Panc1 (cell line): Measurements from ENCODE around the gene PANK1. TPM values are rescaled to one million over a fixed set of nuclear protein-coding genes. Genes with fewer than 3 reads are reported as not detected.

ENCODE experiments used
- ATAC-seq: fragments of 200-7000 bp; cut with Tn5 transposase; 2 replicates; pipeline ENCODE4 v1.9.1; 2020; ENCODE audit warnings: mild to moderate bottlenecking, moderate library complexity
- BruUV-seq: library from RNA; stranded (reverse); fragments of 400-500 nt; replicated peaks from 2 replicates; lab custom pipeline; 2021; lab: Mats Ljungman, UMichigan
- CTCF ChIA-PET: fragments of 300-600 bp; sonication (Branson Sonifier 250); formaldehyde crosslinking; loops from one replicate; lab custom pipeline; 2022; ENCODE audit warnings: antibody characterized with exemption; lab: Charles Lee
- POLR2A ChIA-PET: fragments of 300-600 bp; sonication (Branson Sonifier 250); formaldehyde crosslinking; loops from one replicate; lab custom pipeline; 2022; ENCODE audit warnings: antibody characterized with exemption; lab: Charles Lee
- DNase-seq: peaks from one replicate; pipeline ENCODE4 v3.0.0-alpha.2; 2010; ENCODE audit warnings: low read depth, low spot score
- H3K27ac ChIP-seq: 2 replicates; pipeline ENCODE4 v1.5.1; 2011; ENCODE audit warnings: mild to moderate bottlenecking, low read length, inconsistent platforms
- H3K27me3 ChIP-seq: fragments of 200-500 bp; sonication (Bioruptor generic); 2 replicates; pipeline ENCODE4 v1.6.0; 2014; ENCODE audit warnings: low read length, inconsistent platforms; ENCODE audit not compliant: control insufficient read depth, insufficient read depth
- H3K36me3 ChIP-seq: fragments of 200-500 bp; sonication (Bioruptor generic); 2 replicates; pipeline ENCODE4 v1.5.1; 2014; ENCODE audit warnings: inconsistent platforms, mild to moderate bottlenecking, low read length, moderate library complexity; ENCODE audit not compliant: control insufficient read depth, insufficient read depth
- H3K4me1 ChIP-seq: 2 replicates; pipeline ENCODE4 v1.5.1; 2011; ENCODE audit warnings: inconsistent platforms, mild to moderate bottlenecking, low read length, moderate library complexity; ENCODE audit not compliant: control insufficient read depth, insufficient read depth
- H3K4me3 ChIP-seq, 2 experiments: 2 replicates each; pipeline ENCODE4 v1.5.1; 2011 to 2012; ENCODE audit warnings: low read depth in 2 of 2, low read length in 2 of 2, mild to moderate bottlenecking in 2 of 2, inconsistent platforms in 1 of 2, moderate library complexity in 1 of 2
- H3K9me3 ChIP-seq: fragments of 200-500 bp; sonication (Bioruptor generic); 2 replicates; pipeline ENCODE4 v1.5.1; 2014; ENCODE audit warnings: low read depth, mild to moderate bottlenecking, inconsistent platforms, low read length, moderate library complexity; ENCODE audit not compliant: control insufficient read depth, insufficient read depth
- POLR2AphosphoS5 ChIP-seq: IDR thresholded peaks from 2 replicates; pipeline ENCODE4 v1.6.1; 2012; ENCODE audit warnings: mild to moderate bottlenecking, low read depth, low read length, moderate library complexity
- SIN3A ChIP-seq: IDR thresholded peaks from 2 replicates; pipeline ENCODE4 v1.6.1; 2012; ENCODE audit warnings: low read depth, mild to moderate bottlenecking, low read length, moderate library complexity, borderline replicate concordance; ENCODE audit not compliant: insufficient read depth
- TCF7L2 ChIP-seq: IDR thresholded peaks from 2 replicates; pipeline ENCODE4 v1.6.1; 2011; ENCODE audit warnings: mild to moderate bottlenecking, low read depth, low read length, inconsistent platforms
- in situ Hi-C: cut with HindIII; loops from 2 replicates; pipeline ENCODE4 v1.10.0; 2016; ENCODE audit warnings: low sequenced_read_pairs, low pct_unique_long_range_greater_than_20kb
- intact Hi-C: fragments of 100-400 bp; cut with micrococcal nuclease; formaldehyde crosslinking; loops from one replicate; pipeline ENCODE4 v1.10.0; 2022; ENCODE audit not compliant: unreplicated experiment
- total RNA-seq: library from RNA; stranded (reverse); gene quantifications from one replicate; pipeline ENCODE4 v1.2.1, GENCODE V29; 2021; ENCODE audit not compliant: unreplicated experiment
- TF ChIP-seq, protein P1 (sequence below), 2 experiments: IDR thresholded peaks; 2 replicates each; pipeline ENCODE4 v1.6.1; 2011 to 2012; ENCODE audit warnings: low read depth in 2 of 2, control low read depth in 1 of 2, low read length in 1 of 2, mild to moderate bottlenecking in 1 of 2, moderate library complexity in 1 of 2; ENCODE audit not compliant: insufficient read depth in 1 of 2
- TF ChIP-seq, protein P2 (sequence below): fragments of 450-650 bp; IDR thresholded peaks from 2 replicates; pipeline ENCODE4 v1.5.1; 2017; ENCODE audit warnings: mild to moderate bottlenecking

The PANK1 gene
- total RNA-seq, 1 experiment from 2014 or later = 11.0 TPM

DNA sequence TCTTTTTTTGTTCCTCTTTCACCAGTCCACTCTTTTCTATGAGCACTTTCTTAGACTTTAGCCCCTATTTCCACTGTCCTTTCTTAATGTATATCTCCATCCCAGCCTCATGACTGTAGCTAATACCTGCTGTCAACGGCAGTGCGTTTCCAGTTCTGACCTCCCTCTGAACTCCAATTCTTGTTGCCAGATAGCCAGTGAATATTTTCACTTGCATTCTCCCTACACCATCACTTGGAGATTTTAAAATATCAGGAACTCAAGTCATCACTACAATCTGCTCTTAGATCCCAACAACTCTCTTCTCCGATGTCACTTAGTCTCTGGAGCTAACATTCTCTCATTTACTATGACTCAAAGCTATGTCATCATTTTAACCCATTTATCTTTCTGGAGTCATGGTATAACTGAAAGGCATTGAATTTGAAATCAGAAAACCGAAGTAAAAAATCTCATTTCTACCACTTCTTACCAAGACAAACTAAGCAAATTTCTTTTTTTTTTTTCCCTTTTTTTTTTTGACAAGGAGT lies 104.6 kb downstream of the PANK1 start:
- intact Hi-C loops = no loop called here
- no TSS peak for BruUV-seq
- Histone ChIP-seq H3K27ac (no peak overlapping the region), H3K4me3 (no peak overlapping the region), H3K9me3 (no peaks in the 10 kb centered on the region), H3K36me3 (no peaks in the 10 kb centered on the region), H3K27me3 (peaks cover 14% of the 10 kb centered on the region), H3K4me1 (no peaks in the 10 kb centered on the region)
- no peak for TF ChIP-seq POLR2AphosphoS5
- TF ChIP-seq, protein P1, sequence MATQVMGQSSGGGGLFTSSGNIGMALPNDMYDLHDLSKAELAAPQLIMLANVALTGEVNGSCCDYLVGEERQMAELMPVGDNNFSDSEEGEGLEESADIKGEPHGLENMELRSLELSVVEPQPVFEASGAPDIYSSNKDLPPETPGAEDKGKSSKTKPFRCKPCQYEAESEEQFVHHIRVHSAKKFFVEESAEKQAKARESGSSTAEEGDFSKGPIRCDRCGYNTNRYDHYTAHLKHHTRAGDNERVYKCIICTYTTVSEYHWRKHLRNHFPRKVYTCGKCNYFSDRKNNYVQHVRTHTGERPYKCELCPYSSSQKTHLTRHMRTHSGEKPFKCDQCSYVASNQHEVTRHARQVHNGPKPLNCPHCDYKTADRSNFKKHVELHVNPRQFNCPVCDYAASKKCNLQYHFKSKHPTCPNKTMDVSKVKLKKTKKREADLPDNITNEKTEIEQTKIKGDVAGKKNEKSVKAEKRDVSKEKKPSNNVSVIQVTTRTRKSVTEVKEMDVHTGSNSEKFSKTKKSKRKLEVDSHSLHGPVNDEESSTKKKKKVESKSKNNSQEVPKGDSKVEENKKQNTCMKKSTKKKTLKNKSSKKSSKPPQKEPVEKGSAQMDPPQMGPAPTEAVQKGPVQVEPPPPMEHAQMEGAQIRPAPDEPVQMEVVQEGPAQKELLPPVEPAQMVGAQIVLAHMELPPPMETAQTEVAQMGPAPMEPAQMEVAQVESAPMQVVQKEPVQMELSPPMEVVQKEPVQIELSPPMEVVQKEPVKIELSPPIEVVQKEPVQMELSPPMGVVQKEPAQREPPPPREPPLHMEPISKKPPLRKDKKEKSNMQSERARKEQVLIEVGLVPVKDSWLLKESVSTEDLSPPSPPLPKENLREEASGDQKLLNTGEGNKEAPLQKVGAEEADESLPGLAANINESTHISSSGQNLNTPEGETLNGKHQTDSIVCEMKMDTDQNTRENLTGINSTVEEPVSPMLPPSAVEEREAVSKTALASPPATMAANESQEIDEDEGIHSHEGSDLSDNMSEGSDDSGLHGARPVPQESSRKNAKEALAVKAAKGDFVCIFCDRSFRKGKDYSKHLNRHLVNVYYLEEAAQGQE (IDR thresholded peaks at IDR 0.05; ENCODE audit: insufficient read depth in 1 of 2, low read depth in 2 of 2, low read length in 1 of 2) = no peak
- TF ChIP-seq, protein P2, sequence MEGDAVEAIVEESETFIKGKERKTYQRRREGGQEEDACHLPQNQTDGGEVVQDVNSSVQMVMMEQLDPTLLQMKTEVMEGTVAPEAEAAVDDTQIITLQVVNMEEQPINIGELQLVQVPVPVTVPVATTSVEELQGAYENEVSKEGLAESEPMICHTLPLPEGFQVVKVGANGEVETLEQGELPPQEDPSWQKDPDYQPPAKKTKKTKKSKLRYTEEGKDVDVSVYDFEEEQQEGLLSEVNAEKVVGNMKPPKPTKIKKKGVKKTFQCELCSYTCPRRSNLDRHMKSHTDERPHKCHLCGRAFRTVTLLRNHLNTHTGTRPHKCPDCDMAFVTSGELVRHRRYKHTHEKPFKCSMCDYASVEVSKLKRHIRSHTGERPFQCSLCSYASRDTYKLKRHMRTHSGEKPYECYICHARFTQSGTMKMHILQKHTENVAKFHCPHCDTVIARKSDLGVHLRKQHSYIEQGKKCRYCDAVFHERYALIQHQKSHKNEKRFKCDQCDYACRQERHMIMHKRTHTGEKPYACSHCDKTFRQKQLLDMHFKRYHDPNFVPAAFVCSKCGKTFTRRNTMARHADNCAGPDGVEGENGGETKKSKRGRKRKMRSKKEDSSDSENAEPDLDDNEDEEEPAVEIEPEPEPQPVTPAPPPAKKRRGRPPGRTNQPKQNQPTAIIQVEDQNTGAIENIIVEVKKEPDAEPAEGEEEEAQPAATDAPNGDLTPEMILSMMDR = no peak
- no peak for TF ChIP-seq SIN3A
- no peak for TF ChIP-seq TCF7L2
- CTCF ChIA-PET = no interaction called here
- in situ Hi-C loops = no loop called here
- ATAC-seq (no peak), DNase-seq (no peak)
- POLR2A ChIA-PET = no interaction called here

DNA sequence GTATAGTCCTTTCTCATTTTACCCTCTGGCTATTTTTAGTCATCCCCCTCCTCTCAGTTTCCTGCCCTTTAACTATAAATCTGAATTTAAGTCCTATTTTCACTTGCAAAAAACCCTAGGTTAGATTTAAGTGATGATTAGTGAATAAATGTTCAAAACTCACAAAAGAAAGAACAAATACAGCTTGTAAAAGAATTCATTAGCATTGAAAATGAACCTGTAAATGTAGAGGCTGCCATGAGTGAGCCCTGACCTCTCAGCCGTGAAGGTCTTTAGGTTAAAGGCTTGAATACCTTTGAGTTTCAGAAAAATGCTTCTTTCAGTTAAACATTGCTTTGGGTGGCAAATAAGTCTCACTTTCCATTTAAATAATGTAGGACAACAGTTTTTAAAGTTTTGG lies 107.7 kb downstream of the PANK1 start:
- POLR2A ChIA-PET = no interaction called here
- BruUV-seq = no TSS peak

More for the DNA sequence above, 107.7 kb downstream of the PANK1 start:
- H3K36me3 ChIP-seq = no peaks in the 10 kb centered on the region
- H3K9me3 ChIP-seq = no peaks in the 10 kb centered on the region
- no peak overlapping the region for H3K27ac ChIP-seq
- DNase-seq (no peak), ATAC-seq (no peak)
- CTCF ChIA-PET = no interaction called here
- H3K4me1 ChIP-seq = peaks cover 6% of the 10 kb centered on the region; the same call in 1 of the 2 replicates
- intact Hi-C loops = no loop called here
- TF ChIP-seq, protein P1 (IDR thresholded peaks at IDR 0.05; ENCODE audit: insufficient read depth in 1 of 2, low read depth in 2 of 2, low read length in 1 of 2) = no peak
- TF ChIP-seq, protein P2 = no peak
- peaks cover 38% of the 10 kb centered on the region for H3K27me3 ChIP-seq
- in situ Hi-C loops = no loop called here
- H3K4me3 ChIP-seq = no peak overlapping the region
